ENCODE measurements around the gene TRMT10A. TPM values are rescaled to one million over a fixed set of nuclear protein-coding genes. Genes with fewer than 3 reads are reported as not detected.

Gene TRMT10A
- 7.4 TPM for polyA plus RNA-seq (2012; ENCODE audit: insufficient read depth, insufficient read length, low read depth)

DNA sequence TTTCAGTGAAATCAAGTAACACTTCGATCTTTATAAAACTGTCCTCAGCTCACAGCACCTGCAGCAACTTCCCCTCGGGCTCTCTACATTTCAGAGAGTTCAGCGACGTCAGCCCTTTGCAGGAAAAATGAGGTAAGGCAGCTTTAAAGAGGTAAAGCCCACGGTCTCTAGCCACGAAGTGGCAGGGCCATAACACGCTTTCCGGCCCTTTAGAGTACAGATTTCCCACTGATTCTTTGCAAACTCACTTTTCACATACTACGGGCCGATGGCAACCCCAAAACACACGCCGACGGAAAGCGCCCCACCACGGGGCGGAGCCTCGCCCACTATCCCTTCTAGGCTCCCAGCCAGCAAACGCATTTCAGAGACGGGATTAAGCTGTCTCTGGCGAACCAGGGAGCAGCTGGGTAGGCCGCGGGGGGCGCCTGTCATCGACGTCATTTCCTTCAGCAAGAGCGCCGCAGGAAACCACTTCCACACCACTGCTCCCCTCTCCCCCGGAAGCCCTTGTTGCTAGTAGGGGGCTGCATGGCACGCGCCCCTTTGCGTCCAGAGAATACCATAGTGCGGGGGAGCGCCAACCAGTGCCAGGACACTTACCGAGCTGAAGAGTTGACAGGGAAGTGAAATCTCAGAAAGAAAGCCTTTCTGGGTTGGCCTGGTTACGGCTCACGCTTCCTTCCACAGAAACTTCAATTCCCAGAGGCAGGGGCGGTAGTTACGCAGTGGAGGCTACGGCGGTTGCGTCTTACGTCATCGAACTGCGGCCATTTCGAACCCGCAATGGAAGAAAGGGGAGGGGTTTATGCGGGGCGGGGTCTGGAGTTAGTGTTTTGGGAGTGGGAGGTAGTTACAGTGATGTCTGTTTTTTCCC, at the start of gene TRMT10A:
TSS of gene TRMT10A (minus strand) at position 730 of the 877 bp plus-strand sequence. CDS start 4,701 bp downstream, outside the sequence.
- DNase-seq: peak; percentile 96
- TF ChIP-seq, protein P1, sequence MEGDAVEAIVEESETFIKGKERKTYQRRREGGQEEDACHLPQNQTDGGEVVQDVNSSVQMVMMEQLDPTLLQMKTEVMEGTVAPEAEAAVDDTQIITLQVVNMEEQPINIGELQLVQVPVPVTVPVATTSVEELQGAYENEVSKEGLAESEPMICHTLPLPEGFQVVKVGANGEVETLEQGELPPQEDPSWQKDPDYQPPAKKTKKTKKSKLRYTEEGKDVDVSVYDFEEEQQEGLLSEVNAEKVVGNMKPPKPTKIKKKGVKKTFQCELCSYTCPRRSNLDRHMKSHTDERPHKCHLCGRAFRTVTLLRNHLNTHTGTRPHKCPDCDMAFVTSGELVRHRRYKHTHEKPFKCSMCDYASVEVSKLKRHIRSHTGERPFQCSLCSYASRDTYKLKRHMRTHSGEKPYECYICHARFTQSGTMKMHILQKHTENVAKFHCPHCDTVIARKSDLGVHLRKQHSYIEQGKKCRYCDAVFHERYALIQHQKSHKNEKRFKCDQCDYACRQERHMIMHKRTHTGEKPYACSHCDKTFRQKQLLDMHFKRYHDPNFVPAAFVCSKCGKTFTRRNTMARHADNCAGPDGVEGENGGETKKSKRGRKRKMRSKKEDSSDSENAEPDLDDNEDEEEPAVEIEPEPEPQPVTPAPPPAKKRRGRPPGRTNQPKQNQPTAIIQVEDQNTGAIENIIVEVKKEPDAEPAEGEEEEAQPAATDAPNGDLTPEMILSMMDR (IDR thresholded peaks at IDR 0.05; ENCODE audit: low read depth, low read length): no peak; the same call in 1 of the 2 replicates
- Histone ChIP-seq H3K4me3 (ENCODE audit: low read depth, low read length) (peak within 1 kb of the TSS; percentile 80), H3K36me3 (no peaks in the 10 kb centered on the region), H3K9me3 (no peaks in the 10 kb centered on the region), H3K4me1 (no peaks in the 10 kb centered on the region), H3K27me3 (no peaks in the 10 kb centered on the region)

GRCh38 chr4:99612704-99613103, 48.9 kb upstream of the TRMT10A start:
- TF ChIP-seq, protein P1 (IDR thresholded peaks at IDR 0.05; ENCODE audit: low read depth, low read length): no peak
- H3K4me1 ChIP-seq: no peaks in the 10 kb centered on the region
- no peaks in the 10 kb centered on the region for H3K36me3 ChIP-seq
- no peaks in the 10 kb centered on the region for H3K9me3 ChIP-seq
- no peak for DNase-seq
- H3K27me3 ChIP-seq: peaks cover 5% of the 10 kb centered on the region
- H3K4me3 ChIP-seq (ENCODE audit: low read depth, low read length): no peak overlapping the region

GRCh38 chr4:99612281-99612680, 48.4 kb upstream of the TRMT10A start:
- DNase-seq: no peak
- TF ChIP-seq, protein P1 (IDR thresholded peaks at IDR 0.05; ENCODE audit: low read depth, low read length): no peak
- peaks cover 5% of the 10 kb centered on the region for H3K27me3 ChIP-seq
- no peaks in the 10 kb centered on the region for H3K36me3 ChIP-seq
- no peaks in the 10 kb centered on the region for H3K4me1 ChIP-seq
- H3K4me3 ChIP-seq (ENCODE audit: low read depth, low read length): no peak overlapping the region
- no peaks in the 10 kb centered on the region for H3K9me3 ChIP-seq

DNA sequence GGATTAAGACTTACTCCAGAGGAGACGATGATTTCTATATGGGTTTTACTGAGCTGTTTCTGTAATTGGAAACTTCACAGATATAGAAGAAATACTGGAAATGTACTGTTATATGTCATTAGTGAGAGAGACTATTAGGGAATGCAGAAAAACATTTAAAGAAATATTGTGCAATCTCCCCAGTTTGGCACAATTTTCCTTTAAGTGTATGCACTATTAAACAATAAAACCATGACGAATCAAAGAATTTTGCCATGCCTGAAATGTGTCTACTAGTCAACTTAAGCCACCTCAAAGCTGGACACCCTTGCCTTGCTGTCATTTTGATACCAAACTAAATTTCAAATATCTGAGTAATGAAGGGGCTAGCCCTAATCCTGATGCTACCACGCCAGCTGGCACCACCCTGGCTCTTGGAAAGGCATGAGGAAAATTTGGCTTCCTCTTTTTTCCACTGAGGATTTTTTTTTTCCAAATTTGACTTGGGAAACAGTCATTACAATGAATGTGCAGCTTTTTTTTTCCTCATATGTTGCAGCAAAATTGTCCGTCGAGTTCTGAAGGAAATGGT, 46.9 kb upstream of the TRMT10A start:
- TF ChIP-seq, protein P1 (IDR thresholded peaks at IDR 0.05; ENCODE audit: low read depth, low read length): no peak
- Histone ChIP-seq H3K9me3 (no peaks in the 10 kb centered on the region), H3K27me3 (peaks cover 5% of the 10 kb centered on the region), H3K4me3 (ENCODE audit: low read depth, low read length) (no peak overlapping the region), H3K4me1 (no peaks in the 10 kb centered on the region), H3K36me3 (no peaks in the 10 kb centered on the region)
- no peak for DNase-seq

DNA sequence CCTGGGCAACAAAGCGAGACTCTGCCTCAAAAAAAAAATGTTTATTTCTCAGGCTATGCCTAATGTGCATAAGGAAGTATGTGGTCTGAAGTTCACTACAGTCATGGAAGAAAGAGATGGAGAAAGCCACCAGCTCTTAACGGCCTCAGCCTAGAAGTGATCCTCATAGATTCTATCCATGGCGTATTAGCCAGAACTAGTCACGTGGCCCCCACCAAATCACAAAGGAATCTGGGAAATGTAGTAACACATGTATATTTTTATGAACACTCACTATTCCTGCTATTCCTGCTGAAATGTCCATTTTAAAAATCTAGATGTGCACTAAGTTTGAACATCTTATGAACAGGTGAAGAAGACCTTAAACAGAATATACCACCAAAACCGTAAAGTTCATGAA, 44.6 kb upstream of the TRMT10A start:
- Histone ChIP-seq H3K4me1 (no peaks in the 10 kb centered on the region), H3K36me3 (no peaks in the 10 kb centered on the region), H3K9me3 (no peaks in the 10 kb centered on the region), H3K27me3 (peaks cover 5% of the 10 kb centered on the region), H3K4me3 (ENCODE audit: low read depth, low read length) (no peak overlapping the region)
- no peak for DNase-seq
- TF ChIP-seq, protein P1 (IDR thresholded peaks at IDR 0.05; ENCODE audit: low read depth, low read length): no peak

DNA sequence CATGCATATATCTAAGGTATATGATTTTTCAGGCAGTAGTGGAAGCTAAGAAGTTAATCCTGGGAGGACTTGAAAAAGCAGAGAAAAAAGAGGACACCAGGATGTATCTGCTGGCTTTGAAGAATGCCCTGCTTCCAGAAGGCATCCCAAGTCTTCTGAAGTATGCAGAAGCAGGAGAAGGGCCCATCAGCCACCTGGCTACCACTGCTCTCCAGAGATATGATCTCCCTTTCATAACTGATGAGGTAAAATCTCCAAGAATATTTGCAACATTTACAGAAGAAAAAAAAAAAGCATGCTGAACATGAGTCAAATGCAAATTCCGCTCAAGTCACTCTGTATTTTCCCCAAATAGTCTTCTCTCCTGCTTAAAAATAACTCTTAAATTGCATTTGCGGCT, 42.9 kb upstream of the TRMT10A start:
- H3K4me3 ChIP-seq (ENCODE audit: low read depth, low read length): no peak overlapping the region
- H3K4me1 ChIP-seq: no peaks in the 10 kb centered on the region
- TF ChIP-seq, protein P1 (IDR thresholded peaks at IDR 0.05; ENCODE audit: low read depth, low read length): no peak
- H3K36me3 ChIP-seq: no peaks in the 10 kb centered on the region
- no peak for DNase-seq
- no peaks in the 10 kb centered on the region; the same call in 1 of the 2 replicates for H3K27me3 ChIP-seq
- H3K9me3 ChIP-seq: no peaks in the 10 kb centered on the region
